GM12878 (cell line): ENCODE measurements around the gene ATG3.

Source experiments
- BCL3 ChIP-seq: IDR thresholded peaks from 2 replicates; pipeline ENCODE4 v1.6.1; 2011; ENCODE audit warnings: borderline replicate concordance, low read depth, mild to moderate bottlenecking, moderate library complexity, low read length; ENCODE audit not compliant: insufficient read depth, poor library complexity, severe bottlenecking
- CHD4 ChIP-seq: fragments of 200-600 bp; sonication (generic); IDR thresholded peaks from 2 replicates; pipeline ENCODE4 v1.6.1; 2016; ENCODE audit warnings: mild to moderate bottlenecking
- EGR1 ChIP-seq, 2 experiments: IDR thresholded peaks; 1 replicate in 1 of 2; 2 replicates in 1 of 2; pipeline ENCODE4 v1.6.1; 2011 to 2012; ENCODE audit warnings: low read depth in 2 of 2, low read length in 2 of 2, borderline replicate concordance in 1 of 2, mild to moderate bottlenecking in 1 of 2, moderate library complexity in 1 of 2
- JUNB ChIP-seq: IDR thresholded peaks from 2 replicates; pipeline ENCODE4 v1.6.1; 2016; ENCODE audit warnings: antibody characterized with exemption, mild to moderate bottlenecking
- NFIC ChIP-seq: IDR thresholded peaks from 2 replicates; pipeline ENCODE4 v1.6.1; 2012; ENCODE audit warnings: low read depth, mild to moderate bottlenecking, inconsistent platforms, low read length, moderate library complexity
- POLR2A ChIP-seq: IDR thresholded peaks from 2 replicates; pipeline ENCODE4 v1.6.1; 2011; ENCODE audit warnings: low read depth, mild to moderate bottlenecking, low read length
- POLR2AphosphoS5 ChIP-seq: IDR thresholded peaks from 2 replicates; pipeline ENCODE4 v1.6.1; 2011; ENCODE audit warnings: mild to moderate bottlenecking, low read length, inconsistent platforms
- RAD21 ChIP-seq: IDR thresholded peaks from 2 replicates; pipeline ENCODE4 v1.6.1; 2011; ENCODE audit warnings: mild to moderate bottlenecking, low read depth, low read length, moderate library complexity; ENCODE audit not compliant: insufficient read depth
- SMAD1 ChIP-seq: fragments of 450-650 bp; IDR thresholded peaks from 2 replicates; pipeline ENCODE4 v1.6.1; 2018; ENCODE audit warnings: mild to moderate bottlenecking, low read depth; ENCODE audit not compliant: partially characterized antibody
- SREBF2 ChIP-seq: IDR thresholded peaks from 2 replicates; pipeline ENCODE4 v1.6.1; 2012; ENCODE audit warnings: mild to moderate bottlenecking, low read length
- ZNF274 ChIP-seq: IDR thresholded peaks from one replicate; pipeline ENCODE4 v1.8.0; 2011; ENCODE audit not compliant: insufficient read length, insufficient read depth
- TF ChIP-seq, protein P1 (sequence below), 3 experiments: IDR thresholded peaks in 2 of 3; conservative IDR thresholded peaks in 1 of 3; 2 replicates each; pipeline ENCODE4 v1.5.1; 2011; ENCODE audit warnings: low read depth in 3 of 3, low read length in 3 of 3, mild to moderate bottlenecking in 3 of 3, control low read depth in 2 of 3, moderate library complexity in 2 of 3, inconsistent platforms in 1 of 3, mixed read lengths in 1 of 3; ENCODE audit not compliant: control insufficient read depth in 2 of 3, insufficient read depth in 1 of 3; ENCODE audit errors: extremely low read depth in 1 of 3
- TF ChIP-seq, protein P2 (sequence below): IDR thresholded peaks from 2 replicates; pipeline ENCODE4 v1.6.1; 2012; ENCODE audit warnings: low read length, inconsistent platforms

DNA sequence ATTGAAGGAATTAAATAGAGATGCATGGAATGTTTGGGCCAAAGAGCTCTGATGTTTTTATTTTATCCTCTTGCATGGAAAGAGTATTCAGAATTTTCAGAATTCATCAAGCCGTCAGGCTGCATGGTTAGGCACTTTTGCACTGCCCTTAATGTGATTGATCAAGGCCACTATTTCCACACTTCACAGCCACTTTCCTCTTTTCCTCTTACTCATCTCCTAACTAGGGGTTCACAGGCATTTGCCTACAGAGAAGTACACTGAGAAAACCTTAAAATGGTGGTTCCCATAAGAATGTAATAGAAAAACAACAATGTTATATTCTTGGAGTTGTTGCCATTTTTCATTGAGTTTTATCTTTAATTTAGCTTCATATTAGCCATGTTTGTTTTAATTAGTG, 10.9 kb upstream of the ATG3 start:
- TF ChIP-seq, protein P1, sequence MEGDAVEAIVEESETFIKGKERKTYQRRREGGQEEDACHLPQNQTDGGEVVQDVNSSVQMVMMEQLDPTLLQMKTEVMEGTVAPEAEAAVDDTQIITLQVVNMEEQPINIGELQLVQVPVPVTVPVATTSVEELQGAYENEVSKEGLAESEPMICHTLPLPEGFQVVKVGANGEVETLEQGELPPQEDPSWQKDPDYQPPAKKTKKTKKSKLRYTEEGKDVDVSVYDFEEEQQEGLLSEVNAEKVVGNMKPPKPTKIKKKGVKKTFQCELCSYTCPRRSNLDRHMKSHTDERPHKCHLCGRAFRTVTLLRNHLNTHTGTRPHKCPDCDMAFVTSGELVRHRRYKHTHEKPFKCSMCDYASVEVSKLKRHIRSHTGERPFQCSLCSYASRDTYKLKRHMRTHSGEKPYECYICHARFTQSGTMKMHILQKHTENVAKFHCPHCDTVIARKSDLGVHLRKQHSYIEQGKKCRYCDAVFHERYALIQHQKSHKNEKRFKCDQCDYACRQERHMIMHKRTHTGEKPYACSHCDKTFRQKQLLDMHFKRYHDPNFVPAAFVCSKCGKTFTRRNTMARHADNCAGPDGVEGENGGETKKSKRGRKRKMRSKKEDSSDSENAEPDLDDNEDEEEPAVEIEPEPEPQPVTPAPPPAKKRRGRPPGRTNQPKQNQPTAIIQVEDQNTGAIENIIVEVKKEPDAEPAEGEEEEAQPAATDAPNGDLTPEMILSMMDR (IDR thresholded peaks at IDR 0.05 in 2 of 3, conservative IDR thresholded peaks at IDR 0.05 in 1 of 3; ENCODE audit: control insufficient read depth in 2 of 3, extremely low read depth in 1 of 3, insufficient read depth in 1 of 3, low read depth in 3 of 3, low read length in 3 of 3): no peak
- TF ChIP-seq POLR2AphosphoS5 (no peak), BCL3 (no peak), SREBF2 (no peak), CHD4 (no peak), POLR2A (no peak), JUNB (no peak), ZNF274 (no peak), RAD21 (no peak), SMAD1 (no peak), EGR1 (IDR thresholded peaks at IDR 0.05; ENCODE audit: borderline replicate concordance in 1 of 2, low read depth in 2 of 2, low read length in 2 of 2) (no peak), NFIC (no peak)
- TF ChIP-seq, protein P2, sequence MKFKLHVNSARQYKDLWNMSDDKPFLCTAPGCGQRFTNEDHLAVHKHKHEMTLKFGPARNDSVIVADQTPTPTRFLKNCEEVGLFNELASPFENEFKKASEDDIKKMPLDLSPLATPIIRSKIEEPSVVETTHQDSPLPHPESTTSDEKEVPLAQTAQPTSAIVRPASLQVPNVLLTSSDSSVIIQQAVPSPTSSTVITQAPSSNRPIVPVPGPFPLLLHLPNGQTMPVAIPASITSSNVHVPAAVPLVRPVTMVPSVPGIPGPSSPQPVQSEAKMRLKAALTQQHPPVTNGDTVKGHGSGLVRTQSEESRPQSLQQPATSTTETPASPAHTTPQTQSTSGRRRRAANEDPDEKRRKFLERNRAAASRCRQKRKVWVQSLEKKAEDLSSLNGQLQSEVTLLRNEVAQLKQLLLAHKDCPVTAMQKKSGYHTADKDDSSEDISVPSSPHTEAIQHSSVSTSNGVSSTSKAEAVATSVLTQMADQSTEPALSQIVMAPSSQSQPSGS: no peak
